ENCODE data around the gene UBAC2. TPM values are rescaled to one million over a fixed set of nuclear protein-coding genes. Genes with fewer than 3 reads are reported as not detected.

The UBAC2 gene
- total RNA-seq, 1 experiment from 2014 or later = 80.3 TPM

DNA sequence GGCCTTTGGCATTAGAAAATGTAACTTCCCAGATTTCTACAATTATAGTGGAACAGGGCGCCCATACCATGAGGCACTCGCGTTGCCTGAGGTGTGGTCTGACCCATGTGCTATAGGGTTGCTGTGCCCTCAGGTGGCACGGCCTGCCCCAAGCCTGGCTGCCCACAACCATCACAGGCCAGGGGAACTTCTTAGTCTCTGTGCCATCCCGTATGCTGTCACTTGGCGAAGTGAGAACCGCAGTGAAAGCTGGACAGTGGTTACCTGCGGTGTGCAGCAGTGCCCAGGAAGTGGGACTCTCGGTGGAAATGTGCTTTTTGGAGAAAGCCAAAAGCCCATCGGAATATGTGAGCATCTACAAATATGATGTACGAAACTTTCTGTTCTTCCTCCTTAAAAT, 194.8 kb downstream of the UBAC2 start:
- Histone ChIP-seq H3K27me3 (ENCODE audit: insufficient read depth, low read depth) (no peaks in the 10 kb centered on the region), H3K27ac (no peak overlapping the region), H2AFZ (no peak overlapping the region), H3F3A (ENCODE audit: insufficient read depth, low read depth) (peaks cover 4% of the 10 kb centered on the region; the same call in 1 of the 2 replicates), H3K36me3 (ENCODE audit: low read depth) (no peaks in the 10 kb centered on the region), H3K4me3 (no peak overlapping the region), H3K4me2 (no peak overlapping the region), H3K9me2 (ENCODE audit: insufficient read depth) (no peaks in the 10 kb centered on the region), H3K79me2 (ENCODE audit: low read depth) (no peaks in the 10 kb centered on the region), H3K9me3 (ENCODE audit: insufficient read depth, low read depth) (no peaks in the 10 kb centered on the region), H4K20me1 (ENCODE audit: insufficient read depth) (no peaks in the 10 kb centered on the region), H3K4me1 (replicated peaks; ENCODE audit: insufficient read depth) (no peaks in the 10 kb centered on the region)
- no TSS peak for BruUV-seq (replicated peaks)
- no peak for TF ChIP-seq EZH2 (IDR thresholded peaks at IDR 0.05; ENCODE audit: low read depth)
- TF ChIP-seq, protein P1, sequence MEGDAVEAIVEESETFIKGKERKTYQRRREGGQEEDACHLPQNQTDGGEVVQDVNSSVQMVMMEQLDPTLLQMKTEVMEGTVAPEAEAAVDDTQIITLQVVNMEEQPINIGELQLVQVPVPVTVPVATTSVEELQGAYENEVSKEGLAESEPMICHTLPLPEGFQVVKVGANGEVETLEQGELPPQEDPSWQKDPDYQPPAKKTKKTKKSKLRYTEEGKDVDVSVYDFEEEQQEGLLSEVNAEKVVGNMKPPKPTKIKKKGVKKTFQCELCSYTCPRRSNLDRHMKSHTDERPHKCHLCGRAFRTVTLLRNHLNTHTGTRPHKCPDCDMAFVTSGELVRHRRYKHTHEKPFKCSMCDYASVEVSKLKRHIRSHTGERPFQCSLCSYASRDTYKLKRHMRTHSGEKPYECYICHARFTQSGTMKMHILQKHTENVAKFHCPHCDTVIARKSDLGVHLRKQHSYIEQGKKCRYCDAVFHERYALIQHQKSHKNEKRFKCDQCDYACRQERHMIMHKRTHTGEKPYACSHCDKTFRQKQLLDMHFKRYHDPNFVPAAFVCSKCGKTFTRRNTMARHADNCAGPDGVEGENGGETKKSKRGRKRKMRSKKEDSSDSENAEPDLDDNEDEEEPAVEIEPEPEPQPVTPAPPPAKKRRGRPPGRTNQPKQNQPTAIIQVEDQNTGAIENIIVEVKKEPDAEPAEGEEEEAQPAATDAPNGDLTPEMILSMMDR (conservative IDR thresholded peaks at IDR 0.05) = no peak
- POLR2A ChIA-PET (ENCODE audit: unreplicated experiment) = no interaction called here
- intact Hi-C loops (cut with micrococcal nuclease; ENCODE audit: unreplicated experiment) = no loop called here
- CTCF ChIA-PET = no interaction called here
- no peak for DNase-seq

DNA sequence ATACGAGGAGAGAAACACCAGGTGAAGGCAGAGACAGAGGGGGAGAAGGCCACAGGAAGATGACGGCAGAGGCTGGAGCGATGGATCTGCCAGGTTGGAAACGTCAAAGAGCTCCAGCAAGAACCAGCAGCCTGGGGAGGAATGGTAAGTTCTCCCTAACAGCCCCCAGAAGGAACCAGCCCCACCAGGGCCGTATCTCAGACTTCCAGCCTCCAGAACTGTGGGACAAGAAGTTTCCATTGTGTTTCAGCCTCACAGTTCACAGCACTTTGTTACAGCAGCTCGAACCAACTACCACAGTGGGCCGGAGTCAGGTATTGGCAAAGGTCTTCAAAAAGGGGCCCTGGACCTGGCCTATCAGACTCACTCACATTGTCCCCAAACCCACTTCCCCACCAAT, 195.8 kb downstream of the UBAC2 start:
- no peak overlapping the region for H3K4me3 ChIP-seq
- no peaks in the 10 kb centered on the region for H3K4me1 ChIP-seq (replicated peaks; ENCODE audit: insufficient read depth)
- no peak overlapping the region for H2AFZ ChIP-seq
- no peak overlapping the region for H3K27ac ChIP-seq
- intact Hi-C loops (cut with micrococcal nuclease; ENCODE audit: unreplicated experiment) = no loop called here
- no peaks in the 10 kb centered on the region; the same call in 1 of the 2 replicates for H3F3A ChIP-seq (ENCODE audit: insufficient read depth, low read depth)
- H4K20me1 ChIP-seq (ENCODE audit: insufficient read depth) = no peaks in the 10 kb centered on the region
- H3K79me2 ChIP-seq (ENCODE audit: low read depth) = no peaks in the 10 kb centered on the region
- no peaks in the 10 kb centered on the region for H3K27me3 ChIP-seq (ENCODE audit: insufficient read depth, low read depth)
- no peak overlapping the region for H3K4me2 ChIP-seq
- no peaks in the 10 kb centered on the region; the same call in 1 of the 2 replicates for H3K9me3 ChIP-seq (ENCODE audit: insufficient read depth, low read depth)
- POLR2A ChIA-PET (ENCODE audit: unreplicated experiment) = no interaction called here
- no peak for DNase-seq
- CTCF ChIA-PET = no interaction called here
- H3K9me2 ChIP-seq (ENCODE audit: insufficient read depth) = no peaks in the 10 kb centered on the region
- TF ChIP-seq EZH2 (IDR thresholded peaks at IDR 0.05; ENCODE audit: low read depth) = no peak
- no peaks in the 10 kb centered on the region for H3K36me3 ChIP-seq (ENCODE audit: low read depth)
- no TSS peak for BruUV-seq (replicated peaks)

DNA sequence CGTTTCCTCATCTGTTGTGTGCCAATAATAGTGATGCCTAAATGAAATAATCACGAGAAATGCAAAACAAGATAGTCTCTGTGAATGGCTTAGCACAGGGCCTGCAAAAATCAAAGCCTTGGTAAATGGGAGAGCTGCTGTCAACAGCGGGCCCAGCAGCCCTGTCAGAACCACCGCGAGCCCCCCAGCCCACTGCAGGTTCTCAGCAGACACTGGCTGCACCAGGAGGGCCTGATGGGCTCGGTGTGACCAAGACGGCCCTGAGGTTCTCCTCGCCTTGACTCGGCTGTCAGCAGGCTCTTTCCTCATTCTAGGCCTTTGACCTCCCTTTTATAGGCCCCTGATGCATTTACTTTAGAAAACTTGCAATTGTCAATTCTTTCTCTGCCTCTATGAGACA, 197.4 kb downstream of the UBAC2 start:
- Histone ChIP-seq H3K4me2 (no peak overlapping the region), H3K9me3 (ENCODE audit: insufficient read depth, low read depth) (peaks cover 5% of the 10 kb centered on the region), H3K9me2 (ENCODE audit: insufficient read depth) (no peaks in the 10 kb centered on the region), H3F3A (ENCODE audit: insufficient read depth, low read depth) (no peaks in the 10 kb centered on the region), H3K27me3 (ENCODE audit: insufficient read depth, low read depth) (no peaks in the 10 kb centered on the region), H3K27ac (no peak overlapping the region), H3K36me3 (ENCODE audit: low read depth) (no peaks in the 10 kb centered on the region), H3K4me3 (no peak overlapping the region), H3K79me2 (ENCODE audit: low read depth) (no peaks in the 10 kb centered on the region), H3K4me1 (replicated peaks; ENCODE audit: insufficient read depth) (no peaks in the 10 kb centered on the region), H2AFZ (no peak overlapping the region), H4K20me1 (ENCODE audit: insufficient read depth) (no peaks in the 10 kb centered on the region)
- CTCF ChIA-PET = no interaction called here
- no TSS peak for BruUV-seq (replicated peaks)
- no peak for DNase-seq
- POLR2A ChIA-PET (ENCODE audit: unreplicated experiment) = interaction anchor here (0.6 kb wide), 1 partner anchor 199 kb away, joined by 3 read pairs; no protein-coding TSS in a partner anchor
- intact Hi-C loops (cut with micrococcal nuclease; ENCODE audit: unreplicated experiment) = no loop called here
- TF ChIP-seq EZH2 (IDR thresholded peaks at IDR 0.05; ENCODE audit: low read depth) = no peak
- TF ChIP-seq, protein P1 (conservative IDR thresholded peaks at IDR 0.05) = no peak

DNA sequence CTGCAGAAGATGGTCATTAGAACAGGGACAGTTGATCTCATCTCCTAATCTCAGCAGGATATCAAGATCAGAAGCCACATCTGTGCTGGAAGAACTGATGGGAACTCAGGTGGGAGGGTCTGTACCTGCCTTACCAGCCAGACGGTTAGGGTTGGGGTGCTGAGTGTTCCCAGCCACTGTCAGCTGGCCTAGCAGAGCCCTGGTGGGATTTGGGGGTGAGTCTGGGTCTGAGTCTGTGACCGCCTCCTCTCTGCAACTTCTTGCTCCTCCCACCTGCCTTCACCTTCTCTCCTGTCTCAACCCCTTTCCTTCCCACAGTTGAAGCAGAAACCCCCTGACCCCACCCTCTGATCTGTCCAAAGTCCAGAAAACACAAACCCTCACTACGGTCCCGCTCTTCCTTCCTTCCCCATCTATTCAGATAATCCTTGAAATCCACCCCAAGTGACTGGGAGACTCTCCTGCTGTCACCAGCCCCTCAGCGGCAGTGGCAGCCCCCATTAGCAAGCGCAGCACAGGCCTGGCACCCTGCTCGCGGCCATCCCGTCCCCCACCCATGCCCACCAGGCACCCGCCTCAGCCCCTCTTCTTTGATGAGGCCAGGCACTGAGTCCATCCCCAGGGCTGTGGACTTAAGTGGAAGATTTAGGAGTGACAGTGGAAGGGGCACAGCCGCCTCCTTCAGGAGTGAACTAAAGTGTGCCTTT, 198.4 kb downstream of the UBAC2 start:
- H3K27me3 ChIP-seq (ENCODE audit: insufficient read depth, low read depth) = no peaks in the 10 kb centered on the region
- no peak for DNase-seq
- no TSS peak for BruUV-seq (replicated peaks)
- H3F3A ChIP-seq (ENCODE audit: insufficient read depth, low read depth) = no peaks in the 10 kb centered on the region
- H3K27ac ChIP-seq = no peak overlapping the region
- no peak for TF ChIP-seq EZH2 (IDR thresholded peaks at IDR 0.05; ENCODE audit: low read depth)
- TF ChIP-seq, protein P1 (conservative IDR thresholded peaks at IDR 0.05) = no peak
- H3K4me1 ChIP-seq (replicated peaks; ENCODE audit: insufficient read depth) = peaks cover 6% of the 10 kb centered on the region
- CTCF ChIA-PET = no interaction called here
- peaks cover 5% of the 10 kb centered on the region for H3K9me3 ChIP-seq (ENCODE audit: insufficient read depth, low read depth)
- H3K9me2 ChIP-seq (ENCODE audit: insufficient read depth) = no peaks in the 10 kb centered on the region
- H3K4me3 ChIP-seq = no peak overlapping the region
- H3K4me2 ChIP-seq = no peak overlapping the region
- POLR2A ChIA-PET (ENCODE audit: unreplicated experiment) = no interaction called here
- no peaks in the 10 kb centered on the region for H4K20me1 ChIP-seq (ENCODE audit: insufficient read depth)
- H2AFZ ChIP-seq = no peak overlapping the region
- intact Hi-C loops (cut with micrococcal nuclease; ENCODE audit: unreplicated experiment) = no loop called here
- no peaks in the 10 kb centered on the region for H3K36me3 ChIP-seq (ENCODE audit: low read depth)
- H3K79me2 ChIP-seq (ENCODE audit: low read depth) = no peaks in the 10 kb centered on the region

All from PC-9 (cell line).